Smooth muscle cell of the brain vasculature (primary cell): ENCODE measurements around the gene TMEM47.

ENCODE experiments used
- DNase-seq: peaks from one replicate; pipeline ENCODE4 v3.0.0-alpha.2; 2012; ENCODE audit warnings: low read depth, low spot score

The TMEM47 gene

GRCh38 chrX:34656842-34657725, at the start of gene TMEM47:
Gene TMEM47, minus strand, starts transcription at chrX:34657285. Its CDS starts 256 bp downstream, at chrX:34657029.
- peak; percentile 20 for DNase-seq

GRCh38 chrX:34687095-34687494, 30.0 kb upstream of the TMEM47 start:
- no peak for DNase-seq

GRCh38 chrX:34659575-34659974, 2.5 kb upstream of the TMEM47 start:
- no peak for DNase-seq

GRCh38 chrX:34658326-34658725, 1.2 kb upstream of the TMEM47 start:
- DNase-seq, result no peak

- no peak for DNase-seq
These were observed 613 bp upstream of the TMEM47 start for GRCh38 chrX:34657726-34658070.

- DNase-seq, result no peak
These were observed 631 bp downstream of the TMEM47 start for GRCh38 chrX:34656467-34656841.

GRCh38 chrX:34655501-34656455, 1.3 kb downstream of the TMEM47 start:
- DNase-seq, result no peak

- no peak for DNase-seq
These were observed 2.2 kb downstream of the TMEM47 start for GRCh38 chrX:34654696-34655490.

- DNase-seq, result no peak
These were observed 3.3 kb downstream of the TMEM47 start for GRCh38 chrX:34653811-34654210.

GRCh38 chrX:34642849-34643248, 14.2 kb downstream of the TMEM47 start:
- no peak for DNase-seq

- DNase-seq, result peak; percentile 33
These were observed 19.0 kb downstream of the TMEM47 start for GRCh38 chrX:34638116-34638515.

GRCh38 chrX:34634349-34634748, 22.7 kb downstream of the TMEM47 start:
- DNase-seq, result no peak

GRCh38 chrX:34632384-34632783, 24.7 kb downstream of the TMEM47 start:
- peak; percentile 28 for DNase-seq

- DNase-seq, result peak; percentile 28
These were observed 25.4 kb downstream of the TMEM47 start for GRCh38 chrX:34631479-34632220.

GRCh38 chrX:34629572-34629971, 27.5 kb downstream of the TMEM47 start:
- no peak for DNase-seq

GRCh38 chrX:34624416-34624815, 32.7 kb downstream of the TMEM47 start:
- no peak for DNase-seq

- DNase-seq, result no peak
These were observed 37.2 kb downstream of the TMEM47 start for GRCh38 chrX:34619920-34620319.

GRCh38 chrX:34612036-34612435, 45.0 kb downstream of the TMEM47 start:
- DNase-seq, result no peak

- no peak for DNase-seq
These were observed 58.7 kb downstream of the TMEM47 start for GRCh38 chrX:34598362-34598761.

GRCh38 chrX:34586936-34587335, 70.1 kb downstream of the TMEM47 start:
- DNase-seq, result no peak

GRCh38 chrX:34586346-34586911, 70.7 kb downstream of the TMEM47 start:
- DNase-seq, result no peak
